H1 (cell line): ENCODE results near the gene LY6G5B.

Experiments used
- CEBPB ChIP-seq: IDR thresholded peaks from 2 replicates; pipeline ENCODE4 v1.6.1; 2012; ENCODE audit warnings: low read depth, low read length
- CHD2 ChIP-seq: IDR thresholded peaks from 2 replicates; pipeline ENCODE4 v1.6.1; 2012; ENCODE audit warnings: low read length, improper control_type of control experiment
- CTCF ChIP-seq, 3 experiments: IDR thresholded peaks; 1 replicate in 2 of 3; 2 replicates in 1 of 3; pipeline versions ENCODE4 v1.5.1 to v1.6.1; 2011; ENCODE audit warnings: low read length in 3 of 3, mild to moderate bottlenecking in 3 of 3, inconsistent platforms in 2 of 3, low read depth in 1 of 3, moderate library complexity in 1 of 3; ENCODE audit not compliant: insufficient read depth in 1 of 3; ENCODE audit errors: control extremely low read depth in 1 of 3
- EZH2 ChIP-seq: fragments of 200-600 bp; sonication (generic); IDR thresholded peaks from 2 replicates; pipeline ENCODE4 v1.7.1; 2012; ENCODE audit warnings: low read depth, mild to moderate bottlenecking, moderate library complexity, low read length, inconsistent platforms; ENCODE audit not compliant: severe bottlenecking
- GTF2F1 ChIP-seq: IDR thresholded peaks from 2 replicates; pipeline ENCODE4 v1.6.1; 2012; ENCODE audit warnings: low read depth, low read length, improper control_type of control experiment, borderline replicate concordance
- JUND ChIP-seq: IDR thresholded peaks from 2 replicates; pipeline ENCODE4 v1.6.1; 2011; ENCODE audit warnings: mild to moderate bottlenecking, improper control_type of control experiment, low read length
- KDM1A ChIP-seq: fragments of 200-600, 300-600 bp; sonication (generic); IDR thresholded peaks from 2 replicates; pipeline ENCODE4 v1.7.1; 2016; ENCODE audit warnings: mild to moderate bottlenecking, low read length, borderline replicate concordance
- MAX ChIP-seq: IDR thresholded peaks from 2 replicates; pipeline ENCODE4 v1.6.1; 2012; ENCODE audit warnings: inconsistent platforms
- POLR2AphosphoS5 ChIP-seq: IDR thresholded peaks from 2 replicates; pipeline ENCODE4 v1.6.1; 2011; ENCODE audit warnings: low read depth, low read length
- RBBP5 ChIP-seq: IDR thresholded peaks from 2 replicates; pipeline ENCODE4 v1.7.1; 2012; ENCODE audit warnings: low read depth, mild to moderate bottlenecking, inconsistent platforms, low read length, moderate library complexity, borderline replicate concordance
- SP1 ChIP-seq: IDR thresholded peaks from 2 replicates; pipeline ENCODE4 v1.6.1; 2011; ENCODE audit warnings: low read depth, low read length
- TAF1 ChIP-seq: IDR thresholded peaks from 2 replicates; pipeline ENCODE4 v1.6.1; 2011; ENCODE audit warnings: mild to moderate bottlenecking, low read depth, low read length

GRCh38 chr6:31643818-31644454, 25.8 kb upstream of the LY6G5B start:
- TF ChIP-seq CTCF (IDR thresholded peaks at IDR 0.05; ENCODE audit: control extremely low read depth in 1 of 3, insufficient read depth in 1 of 3, low read depth in 1 of 3, low read length in 3 of 3) (no peak), POLR2AphosphoS5 (no peak), JUND (no peak), TAF1 (no peak), EZH2 (no peak), MAX (no peak), CHD2 (no peak), KDM1A (no peak), CEBPB (no peak), GTF2F1 (no peak), SP1 (no peak), RBBP5 (no peak)
